IPS DF 4.7 (cell line): ENCODE measurements around the gene GRM8.
A peak's percentile ranks its signal among the peaks of the same experiment; 100 is the strongest.

Source experiments
- DNase-seq: peaks from one replicate; pipeline ENCODE4 v3.0.0-alpha.2; 2013; ENCODE audit warnings: low spot score; ENCODE audit errors: extremely low read depth

GRM8 gene

DNA sequence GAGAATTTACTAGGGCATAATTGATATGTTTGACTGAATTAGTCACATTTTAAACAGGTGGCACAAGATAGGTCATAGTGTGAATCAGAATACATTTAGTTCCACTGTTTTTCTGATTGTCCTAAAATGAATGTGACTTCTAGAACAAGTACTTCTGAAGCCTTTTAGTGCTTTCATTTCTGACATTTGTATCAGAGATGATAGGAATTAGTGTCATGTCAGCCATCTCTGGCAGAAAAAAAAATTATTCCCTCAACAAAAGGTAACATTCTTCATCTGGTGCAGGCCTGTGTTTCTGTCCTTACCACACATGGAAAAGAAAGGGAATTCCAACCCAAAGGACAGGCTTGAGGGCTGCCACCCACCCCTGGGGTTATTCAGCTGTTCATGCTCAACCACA is 21.3 kb downstream of the GRM8 start:
- DNase-seq: no peak

GRCh38 chr7:127230192-127230925 is 22.4 kb downstream of the GRM8 start:
- no peak for DNase-seq

DNA sequence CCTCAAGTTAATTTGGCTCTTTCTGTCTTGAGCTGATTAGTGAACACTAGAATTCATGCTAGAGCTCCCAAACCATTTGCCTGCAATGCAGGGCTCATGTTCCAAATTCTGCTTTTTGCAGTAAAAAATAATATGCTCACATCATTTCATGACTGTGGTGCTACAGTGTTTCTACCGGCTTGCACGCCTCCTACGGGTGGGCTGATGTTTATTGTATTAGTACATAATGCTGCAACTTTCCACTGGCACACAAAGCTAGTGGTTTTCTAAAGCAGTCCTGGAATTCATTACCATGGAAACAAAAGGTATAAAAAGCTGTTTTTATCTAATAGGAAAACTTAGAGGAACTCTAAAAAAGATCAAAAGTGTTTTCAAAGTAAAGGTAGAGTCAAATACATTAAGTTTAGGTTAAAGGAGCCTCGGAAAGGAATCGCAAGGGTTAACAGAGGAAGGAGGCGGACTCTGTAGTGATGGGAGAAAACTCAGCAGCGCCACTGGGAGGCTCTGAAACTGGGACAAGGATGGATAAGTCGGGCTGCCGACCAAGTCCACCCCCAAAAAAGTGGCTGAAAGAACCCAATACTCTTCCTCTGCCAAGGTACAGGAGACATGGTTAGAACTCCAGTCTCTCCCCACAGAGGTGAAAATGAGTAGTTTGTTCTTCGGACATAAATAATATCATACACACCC is 25.9 kb downstream of the GRM8 start:
- DNase-seq: no peak

DNA sequence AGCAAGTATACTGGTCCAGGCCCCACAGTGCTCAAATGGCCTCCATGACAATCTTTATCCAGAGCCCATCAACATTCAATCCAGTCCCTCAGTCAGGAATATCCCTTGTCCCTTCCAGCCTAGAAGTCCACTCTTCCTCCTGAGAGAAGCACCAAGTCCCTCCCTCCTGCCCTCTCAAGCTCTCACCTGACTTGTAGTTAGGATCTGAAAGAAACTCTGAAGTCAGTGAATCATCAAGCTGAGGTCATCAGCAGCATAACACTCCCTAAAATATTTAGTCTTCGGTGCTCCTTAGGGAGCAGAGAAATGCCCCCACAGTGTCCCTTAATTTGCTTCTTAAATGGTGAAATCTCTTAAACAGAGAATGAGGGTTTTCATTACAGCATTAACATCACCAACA is 31.0 kb downstream of the GRM8 start:
- no peak for DNase-seq

GRCh38 chr7:127214956-127215718 is 37.6 kb downstream of the GRM8 start:
- DNase-seq: no peak

- DNase-seq: no peak
Observed at GRCh38 chr7:127209886-127210285, 42.9 kb downstream of the GRM8 start.

DNA sequence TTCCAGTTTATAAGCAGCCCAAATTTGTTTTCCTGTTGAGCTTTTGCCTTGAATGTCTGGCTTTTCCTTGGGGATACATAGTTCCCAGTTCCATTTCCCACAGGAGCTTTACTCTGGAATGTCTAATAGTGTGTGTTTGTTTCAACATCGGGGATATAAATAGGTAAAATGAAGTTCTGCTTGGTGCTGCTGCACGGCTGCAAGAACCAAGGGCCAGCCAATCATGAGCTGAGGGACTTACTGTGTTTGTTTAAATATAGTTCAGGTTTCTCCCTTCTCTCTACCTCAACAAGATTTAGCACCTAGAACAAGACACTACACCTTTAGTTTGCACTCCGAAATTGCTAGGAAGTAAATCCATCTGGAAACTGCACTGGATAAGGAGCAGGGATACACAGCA is 43.9 kb downstream of the GRM8 start:
- no peak for DNase-seq

DNA sequence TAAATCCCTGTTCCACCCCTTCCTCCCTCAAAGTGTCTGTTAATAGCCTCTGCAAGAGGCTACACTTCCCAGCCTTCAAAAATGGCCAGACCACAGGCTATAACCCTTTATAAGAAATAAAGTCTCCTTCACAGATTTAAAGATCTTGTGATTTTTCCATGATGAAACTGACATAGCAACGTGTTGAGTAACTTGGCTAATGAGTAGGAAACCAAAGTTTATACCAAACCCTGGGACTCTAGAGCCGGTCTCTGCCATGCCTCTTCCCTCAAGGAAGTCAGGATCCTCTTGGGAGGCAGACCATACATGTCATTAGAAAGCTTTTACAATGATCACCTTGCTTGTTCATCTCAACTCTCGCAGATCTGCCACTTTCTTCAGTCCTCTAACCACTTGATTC is 44.4 kb downstream of the GRM8 start:
- DNase-seq: no peak

DNA sequence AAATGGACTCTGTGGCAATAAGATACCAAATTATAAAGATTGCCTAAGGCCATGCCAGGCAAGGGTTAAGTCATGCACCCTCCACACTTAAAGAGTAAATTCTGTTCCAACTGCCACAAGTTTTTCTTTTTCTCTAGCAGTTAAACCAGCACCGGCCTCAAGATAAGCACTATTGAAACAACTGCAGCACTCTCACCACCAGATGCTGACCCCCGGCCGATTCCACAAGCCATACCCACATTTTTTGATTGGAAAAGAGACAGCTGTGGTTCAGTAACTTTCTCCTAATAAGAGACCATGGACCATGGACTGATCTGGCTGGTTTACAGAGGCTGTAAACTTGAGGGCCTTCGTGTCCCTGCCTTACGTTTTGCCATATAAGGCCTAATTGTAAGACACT is 44.9 kb downstream of the GRM8 start:
- no peak for DNase-seq

DNA sequence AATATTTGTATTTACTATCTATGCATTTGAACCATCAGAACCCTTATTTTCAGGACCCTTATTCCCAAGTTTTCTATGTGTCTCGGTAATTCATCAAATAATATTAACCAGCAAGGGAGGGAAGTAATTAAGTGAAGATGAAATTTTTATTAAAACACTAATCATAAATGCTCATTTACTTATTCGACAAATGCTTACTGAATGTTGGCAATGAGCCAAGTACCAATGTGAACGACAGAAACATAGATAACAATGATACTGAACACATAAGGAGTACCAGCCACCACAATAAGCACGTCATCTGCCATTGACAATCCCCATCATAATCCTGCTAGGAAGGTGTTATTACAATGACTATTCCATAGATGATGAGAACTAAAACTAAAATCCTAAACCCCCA is 45.5 kb downstream of the GRM8 start:
- no peak for DNase-seq

- DNase-seq: no peak
Observed at GRCh38 chr7:127194571-127194970, 58.2 kb downstream of the GRM8 start.

GRCh38 chr7:127189886-127190285 is 62.9 kb downstream of the GRM8 start:
- DNase-seq: no peak

DNA sequence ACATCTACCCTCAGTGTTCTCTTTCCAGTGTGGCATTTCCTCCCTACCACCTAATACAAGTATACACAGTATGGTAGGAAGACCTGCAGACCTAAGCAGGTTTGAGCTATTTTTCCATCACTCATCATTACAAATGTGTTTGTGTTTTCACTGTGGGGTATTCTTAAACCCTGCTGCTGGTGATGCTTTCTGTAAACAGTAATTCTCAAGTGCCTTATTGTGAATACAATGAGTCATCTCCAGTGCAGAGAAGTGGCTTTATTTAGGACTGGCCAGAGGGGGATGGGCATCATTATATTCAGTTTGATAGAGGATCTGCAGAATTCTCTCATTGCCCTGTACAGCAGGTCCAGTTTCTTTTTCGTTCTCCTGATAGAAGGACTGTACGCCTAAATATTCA is 63.7 kb downstream of the GRM8 start:
- no peak for DNase-seq

- DNase-seq: no peak
Observed at GRCh38 chr7:127187740-127188139, 65.0 kb downstream of the GRM8 start.

- no peak for DNase-seq
Observed at GRCh38 chr7:127186686-127187085, 66.1 kb downstream of the GRM8 start.

DNA sequence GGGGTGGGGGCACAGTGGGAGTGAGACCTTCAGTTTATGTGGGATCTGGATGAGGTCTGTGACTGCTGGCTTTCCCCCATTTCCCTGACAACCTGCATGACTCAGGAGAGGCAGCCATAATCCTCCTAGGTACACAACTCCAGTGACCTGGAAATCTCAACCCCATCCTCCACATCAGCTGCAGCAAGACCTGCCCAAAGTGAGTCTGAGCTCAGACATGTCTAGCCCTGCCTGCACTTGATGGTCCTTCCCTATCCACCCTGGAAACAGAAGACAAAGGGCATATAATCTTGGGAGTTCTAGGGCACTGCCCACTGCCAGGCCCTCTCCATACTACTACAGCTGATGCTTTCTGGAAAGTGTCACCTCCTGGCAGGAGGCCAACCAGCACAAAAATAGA is 75.6 kb downstream of the GRM8 start:
- no peak for DNase-seq

DNA sequence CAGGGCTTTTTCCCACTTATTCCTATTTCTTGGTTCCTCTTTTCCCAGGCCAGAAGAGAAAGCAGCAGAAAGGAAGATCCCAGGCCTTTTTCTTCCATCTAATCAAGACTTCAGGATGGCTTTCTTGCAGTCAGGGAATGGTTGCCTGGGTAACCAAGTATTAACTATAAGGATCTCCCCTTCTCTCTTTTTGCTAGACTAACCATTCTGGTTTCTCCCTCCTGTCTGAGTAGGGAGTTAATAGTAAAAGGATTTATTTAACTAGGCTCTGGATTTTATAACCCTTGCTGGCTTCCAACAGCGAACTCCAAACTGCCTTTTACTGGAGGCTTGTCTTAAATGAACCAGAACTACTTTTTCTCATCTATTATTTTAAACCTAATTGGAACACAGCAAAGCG is 90.4 kb downstream of the GRM8 start:
- no peak for DNase-seq

GRCh38 chr7:127158659-127159058 is 94.1 kb downstream of the GRM8 start:
- peak; percentile 14 for DNase-seq

GRCh38 chr7:127154958-127155357 is 97.8 kb downstream of the GRM8 start:
- DNase-seq: no peak

DNA sequence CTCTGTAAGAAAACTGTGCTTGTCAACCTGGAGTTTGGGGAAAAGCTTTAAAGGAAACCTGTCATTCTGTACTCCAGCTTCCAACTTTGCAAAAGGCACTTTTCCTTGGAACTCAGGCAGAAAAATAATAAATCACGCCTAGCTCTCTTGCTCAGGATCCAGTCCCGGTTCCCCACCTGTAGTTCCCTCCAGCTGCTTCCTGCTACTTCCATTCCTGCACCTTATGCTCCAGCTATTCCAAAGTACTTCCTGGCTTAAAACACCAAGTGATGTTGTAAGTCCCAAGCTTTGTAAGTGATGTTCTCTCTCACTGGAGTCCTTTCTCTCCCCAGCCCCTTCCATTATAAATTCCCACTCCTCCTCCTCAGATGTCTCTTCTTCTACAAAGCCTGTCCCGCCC is 98.6 kb downstream of the GRM8 start:
- no peak for DNase-seq

DNA sequence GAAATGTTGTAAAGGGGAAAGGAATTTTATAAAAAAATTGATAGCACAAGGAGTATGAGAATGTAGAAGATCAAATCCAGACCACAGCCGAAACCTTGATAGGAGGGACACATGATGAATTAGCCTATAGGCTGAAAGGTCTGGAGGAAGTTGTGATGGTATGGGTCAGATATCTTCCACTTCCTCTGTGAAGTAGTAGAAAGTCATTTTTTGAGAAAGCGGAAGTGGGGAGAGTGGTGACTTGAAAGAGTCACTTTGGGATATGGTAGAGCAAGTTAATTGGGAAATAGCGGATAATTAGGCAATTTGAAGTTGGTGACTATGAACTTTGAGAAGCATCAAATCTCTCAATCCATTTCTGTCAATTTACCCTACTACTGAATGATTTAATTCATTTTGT is 99.4 kb downstream of the GRM8 start:
- no peak for DNase-seq

- DNase-seq: no peak
Observed at GRCh38 chr7:127152423-127152822, 100.3 kb downstream of the GRM8 start.

GRCh38 chr7:127151379-127151778 is 101.4 kb downstream of the GRM8 start:
- DNase-seq: no peak
